Measurements from ENCODE around the gene UBR7.
"Not testable (repeated sequence)": the region's sequence is repeated elsewhere in the genome, so short reads cannot be mapped to it uniquely, and the experiment has no call there.

Gene UBR7

DNA sequence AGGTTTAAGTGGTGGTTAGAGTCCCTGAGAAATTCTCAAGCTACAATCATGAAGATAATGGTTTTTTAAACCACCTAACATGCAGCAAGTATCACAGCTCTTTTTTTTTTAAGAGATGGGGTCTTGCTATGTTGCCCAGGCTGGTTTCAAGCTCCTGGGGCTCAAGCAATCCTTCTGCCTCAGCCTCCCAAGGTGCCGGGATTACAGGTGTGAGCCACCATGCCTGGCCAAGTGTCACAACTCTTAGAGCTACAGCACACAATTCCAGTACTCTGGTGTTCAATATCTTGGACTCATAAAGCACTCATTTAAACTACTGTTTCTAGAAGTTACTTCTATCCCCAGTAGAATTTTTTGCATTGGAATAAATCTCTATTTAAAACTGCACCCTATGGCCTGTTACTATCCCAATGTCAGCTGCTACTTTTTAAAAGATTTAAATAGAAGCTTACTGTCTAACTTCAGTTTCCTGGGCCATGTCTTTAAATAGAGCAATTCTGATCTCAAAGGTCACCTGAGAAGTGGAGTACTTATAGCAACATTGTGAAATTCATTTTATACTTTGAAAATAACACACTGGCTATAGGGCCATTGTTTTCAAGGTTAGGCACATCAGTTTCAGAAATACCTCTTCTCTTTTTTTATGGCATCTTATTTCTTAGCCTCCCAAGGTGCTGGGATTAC, 11.6 kb upstream of the UBR7 start:
- no peak for DNase-seq (ENCODE audit: low read depth)

DNA sequence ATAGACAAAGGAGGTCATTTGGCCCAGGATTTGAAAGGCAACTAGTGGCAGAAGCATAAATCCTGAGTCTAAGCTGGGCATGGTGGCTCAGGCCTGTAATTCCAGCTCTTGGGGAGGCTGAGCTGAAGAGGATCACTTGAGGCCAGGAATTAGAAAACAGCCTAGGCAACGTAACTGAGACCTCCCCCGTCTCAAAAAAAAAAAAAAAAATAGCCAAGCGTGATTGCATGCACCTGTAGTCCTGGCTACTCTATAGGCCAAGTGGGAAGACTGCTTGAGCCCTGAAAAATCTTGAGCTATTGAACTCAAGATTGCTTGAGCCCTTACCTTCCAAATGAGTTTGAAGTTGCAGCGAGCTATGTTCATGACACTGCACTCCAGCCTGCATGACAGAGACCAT, 8.0 kb upstream of the UBR7 start:
- DNase-seq (ENCODE audit: low read depth) = no peak

DNA sequence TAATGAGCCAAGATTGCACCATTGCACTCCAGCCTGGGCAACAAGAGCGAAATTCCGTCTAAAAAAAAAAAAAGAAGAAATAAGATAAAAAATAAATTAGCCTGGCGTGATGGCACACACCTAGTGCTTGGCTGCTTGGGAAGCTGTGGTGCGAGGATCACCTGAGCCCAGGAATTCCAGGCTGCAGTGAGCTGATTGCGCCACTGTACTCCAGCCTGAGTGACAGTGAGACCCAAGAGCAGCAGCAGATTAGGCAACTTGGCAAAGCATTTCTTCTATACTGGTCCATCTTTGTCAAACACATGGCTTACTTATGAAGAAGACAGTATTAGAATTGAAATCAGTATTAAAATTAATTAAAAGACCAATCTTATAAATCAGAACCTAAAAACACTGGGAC, 6.5 kb upstream of the UBR7 start:
- DNase-seq (ENCODE audit: low read depth) = no peak

DNA sequence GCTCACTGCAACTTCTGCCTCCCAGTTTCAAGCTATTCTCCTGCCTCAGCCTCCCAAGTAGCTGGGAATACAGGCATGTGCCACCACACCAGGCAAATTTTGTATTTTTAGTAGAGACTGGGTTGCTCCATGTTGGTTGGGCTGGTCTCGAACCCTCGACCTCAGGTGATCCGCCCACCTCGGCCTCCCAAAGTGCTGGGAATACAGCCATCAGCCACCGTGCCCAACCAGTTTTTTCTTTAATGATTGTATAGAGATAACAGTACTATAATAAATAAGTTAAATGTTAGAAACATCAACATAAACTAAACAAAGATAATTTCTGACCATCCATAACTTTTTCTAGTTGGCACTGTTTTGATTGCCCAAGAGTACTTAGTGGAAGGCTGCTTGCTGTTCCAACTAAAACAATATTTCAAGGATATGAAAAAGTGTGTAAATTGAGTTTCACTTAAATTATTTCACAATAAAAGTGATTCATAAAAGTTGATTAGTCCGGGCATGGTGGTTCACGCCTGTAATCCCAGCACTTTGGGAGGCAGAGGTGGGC, 5.8 kb upstream of the UBR7 start:
- no peak for DNase-seq (ENCODE audit: low read depth)

DNA sequence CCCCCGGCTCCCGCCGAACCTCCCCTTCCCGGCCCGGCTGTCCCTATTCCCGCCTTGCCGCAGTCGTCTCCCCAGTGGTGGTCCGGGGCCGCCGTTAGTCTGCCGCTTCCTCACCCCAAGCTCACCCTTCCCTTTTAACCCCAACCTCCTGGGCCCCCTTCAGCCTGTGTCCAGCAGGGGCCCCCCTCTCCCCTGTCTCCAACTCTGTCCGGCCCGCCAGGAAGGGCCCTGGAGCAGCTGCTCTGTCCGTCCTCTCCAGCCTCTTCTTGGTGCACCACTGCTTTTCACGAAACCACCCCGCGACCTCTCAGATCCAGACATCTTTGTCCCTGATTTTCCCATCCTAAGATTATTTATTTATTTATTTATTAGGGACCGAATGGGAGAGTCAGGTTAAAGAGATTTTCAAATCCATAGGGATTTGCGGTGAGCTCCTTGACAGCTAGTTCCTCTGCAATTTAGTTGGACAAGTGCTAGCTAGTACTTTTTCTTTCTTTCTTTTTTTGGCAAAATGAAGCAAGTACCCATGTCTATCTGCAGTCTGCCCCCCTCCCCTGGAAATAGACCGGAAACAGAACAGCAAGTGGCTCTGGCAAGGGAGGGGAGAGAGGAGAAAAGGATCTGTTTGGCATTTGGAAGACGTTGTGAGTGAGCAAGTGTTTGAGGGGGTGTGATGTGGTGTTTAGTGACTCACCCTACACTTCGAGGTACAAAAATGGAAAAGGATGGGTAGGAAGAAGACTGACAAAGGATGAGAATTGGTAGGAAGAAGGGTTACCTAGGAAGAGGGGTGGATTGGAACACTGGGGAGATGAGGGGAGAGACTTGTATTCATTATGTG, 632 bp downstream of the UBR7 start:
- no peak for DNase-seq (ENCODE audit: low read depth)

DNA sequence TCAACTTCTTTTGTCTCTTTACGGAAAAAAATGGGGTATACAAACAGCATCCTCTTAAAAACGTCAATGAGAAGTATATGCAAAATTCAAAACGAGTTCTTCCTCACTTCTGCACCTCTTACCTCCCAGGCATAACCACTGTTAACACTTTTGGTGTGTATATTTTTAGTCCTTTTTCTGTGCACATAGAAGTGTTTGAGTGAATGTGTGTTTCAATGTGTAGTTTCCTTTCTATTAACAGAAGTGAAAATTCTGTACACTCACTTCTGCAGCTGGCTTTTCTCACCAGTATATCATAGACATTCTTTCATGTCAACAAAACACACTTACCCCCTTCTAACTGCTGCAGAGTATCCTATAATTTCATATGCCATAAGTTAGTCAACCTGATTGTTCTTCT, 5.4 kb downstream of the UBR7 start:
- no peak for DNase-seq (ENCODE audit: low read depth)

DNA sequence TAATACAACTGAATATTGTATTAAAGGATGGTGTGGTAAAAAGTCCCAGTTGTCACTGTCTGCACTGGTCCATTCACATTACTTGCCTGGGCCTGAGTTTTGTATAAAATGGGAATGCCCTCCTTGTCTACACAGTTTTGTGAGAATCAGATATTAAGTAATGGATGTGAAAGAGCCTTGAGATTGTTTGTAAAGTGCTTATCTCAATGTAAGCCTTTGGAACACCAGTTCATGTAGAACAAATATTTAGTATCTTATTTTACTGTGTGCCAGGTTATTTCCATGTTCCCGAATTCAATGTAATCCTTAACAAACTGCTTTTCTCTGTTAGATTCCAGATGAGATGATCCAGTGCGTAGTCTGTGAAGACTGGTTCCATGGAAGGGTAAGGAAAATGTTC, 7.5 kb downstream of the UBR7 start:
- no peak for DNase-seq (ENCODE audit: low read depth)

DNA sequence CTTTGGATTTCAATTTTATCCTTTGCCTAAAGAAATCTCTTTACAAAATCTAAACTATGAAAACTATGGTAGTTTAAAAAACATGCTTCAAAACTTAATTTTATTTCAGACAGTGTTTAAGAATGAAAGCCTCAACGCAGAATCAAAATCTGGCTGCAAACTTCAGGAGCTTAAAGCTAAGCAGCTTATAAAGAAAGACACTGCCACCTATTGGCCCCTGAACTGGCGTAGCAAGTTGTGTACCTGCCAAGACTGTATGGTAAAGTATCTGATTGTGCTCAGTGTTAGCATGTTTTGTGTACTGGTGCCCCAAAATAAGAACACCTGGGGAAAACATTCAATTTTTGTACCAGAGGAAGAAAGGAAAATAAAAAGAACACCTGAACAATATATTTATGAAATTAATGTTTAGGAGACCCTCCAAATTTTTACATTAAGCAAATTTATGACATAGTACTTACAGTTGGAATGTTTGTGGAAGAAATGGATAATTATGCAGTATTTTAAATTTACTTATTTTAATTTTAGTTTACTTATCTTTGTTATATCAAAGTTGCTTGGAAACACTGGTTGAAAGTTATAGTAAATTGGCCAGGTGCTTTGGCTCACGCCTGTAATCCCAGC, 12.2 kb downstream of the UBR7 start:
- DNase-seq (ENCODE audit: low read depth) = no peak

DNA sequence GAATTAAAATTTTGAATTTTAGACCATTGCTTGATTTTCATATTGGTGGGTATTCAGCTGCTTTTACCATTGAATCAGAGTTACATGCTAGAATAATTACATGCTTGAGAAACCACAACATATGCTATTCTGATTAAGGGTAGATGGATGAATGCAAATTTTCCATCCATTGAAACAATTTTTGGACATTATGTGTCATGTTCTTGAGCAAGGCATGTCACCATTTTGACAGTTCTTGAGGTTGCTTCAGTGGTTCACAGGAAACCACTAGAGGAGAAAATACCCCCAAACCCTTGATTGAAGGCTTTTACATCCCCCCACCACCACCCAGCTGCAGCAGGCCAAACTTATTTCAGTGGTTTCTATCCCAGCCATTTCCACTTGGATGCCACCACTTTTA, 13.5 kb downstream of the UBR7 start:
- DNase-seq (ENCODE audit: low read depth) = no peak

DNA sequence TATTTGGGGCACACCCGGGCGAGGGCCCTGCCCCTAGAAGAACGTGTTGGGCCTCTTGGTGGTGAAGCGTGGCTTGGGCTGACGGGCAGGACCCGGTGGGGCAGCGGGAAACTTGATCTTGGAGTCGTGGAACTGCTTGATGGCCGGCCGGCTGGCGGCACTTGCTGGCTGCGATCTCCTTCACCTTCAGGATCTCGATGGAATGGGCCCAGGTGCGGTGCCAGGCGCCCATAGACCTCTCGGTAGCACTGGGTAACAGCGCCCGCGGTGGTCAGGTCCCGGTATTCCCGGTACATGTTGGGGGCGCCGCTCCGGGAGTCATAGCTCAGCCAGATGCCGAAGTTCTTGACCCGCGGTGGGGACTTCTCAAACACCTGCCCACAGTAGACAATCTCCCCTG, 16.5 kb downstream of the UBR7 start:
- no peak for DNase-seq (ENCODE audit: low read depth)

DNA sequence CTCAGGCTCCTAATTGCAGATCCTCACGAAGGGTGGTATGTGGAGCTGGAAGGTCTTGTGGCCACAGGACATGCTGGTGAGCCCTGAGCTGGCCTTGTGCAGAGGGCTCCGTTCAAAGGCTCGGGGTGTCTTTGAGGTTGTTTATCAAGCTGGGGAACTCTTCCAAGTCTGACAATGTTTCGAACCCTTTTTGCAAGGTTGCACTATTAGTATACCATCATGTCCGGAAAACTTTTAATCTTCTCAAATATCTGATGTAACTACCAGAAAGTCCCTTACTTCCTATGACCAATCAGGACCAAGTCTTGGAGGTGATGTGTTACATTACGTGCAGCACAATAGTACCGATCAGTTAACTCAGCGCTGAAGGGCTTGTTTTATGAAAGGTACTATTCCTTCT, 21.5 kb downstream of the UBR7 start:
- DNase-seq (ENCODE audit: low read depth) = no peak

DNA sequence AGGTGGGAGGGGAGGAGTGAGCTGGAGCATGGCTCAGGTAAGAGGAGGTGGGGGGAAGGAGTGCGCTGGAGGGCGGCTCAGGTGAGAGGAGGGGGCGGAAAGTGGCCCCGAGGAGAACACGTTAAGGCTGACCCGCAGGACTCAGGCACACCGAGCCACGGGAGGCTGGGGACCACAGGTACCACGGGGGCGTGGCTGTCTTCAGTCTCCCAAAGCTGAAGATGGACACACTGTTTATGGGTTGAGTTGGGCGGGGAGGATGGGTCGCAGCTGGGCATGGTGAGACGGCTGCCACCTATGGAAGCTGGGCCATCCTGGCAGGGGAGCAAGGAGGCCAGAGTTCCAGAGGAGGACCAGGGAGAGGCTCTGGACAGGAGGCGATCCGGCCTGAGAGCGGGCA, 23.5 kb downstream of the UBR7 start:
- no peak for DNase-seq (ENCODE audit: low read depth)

DNA sequence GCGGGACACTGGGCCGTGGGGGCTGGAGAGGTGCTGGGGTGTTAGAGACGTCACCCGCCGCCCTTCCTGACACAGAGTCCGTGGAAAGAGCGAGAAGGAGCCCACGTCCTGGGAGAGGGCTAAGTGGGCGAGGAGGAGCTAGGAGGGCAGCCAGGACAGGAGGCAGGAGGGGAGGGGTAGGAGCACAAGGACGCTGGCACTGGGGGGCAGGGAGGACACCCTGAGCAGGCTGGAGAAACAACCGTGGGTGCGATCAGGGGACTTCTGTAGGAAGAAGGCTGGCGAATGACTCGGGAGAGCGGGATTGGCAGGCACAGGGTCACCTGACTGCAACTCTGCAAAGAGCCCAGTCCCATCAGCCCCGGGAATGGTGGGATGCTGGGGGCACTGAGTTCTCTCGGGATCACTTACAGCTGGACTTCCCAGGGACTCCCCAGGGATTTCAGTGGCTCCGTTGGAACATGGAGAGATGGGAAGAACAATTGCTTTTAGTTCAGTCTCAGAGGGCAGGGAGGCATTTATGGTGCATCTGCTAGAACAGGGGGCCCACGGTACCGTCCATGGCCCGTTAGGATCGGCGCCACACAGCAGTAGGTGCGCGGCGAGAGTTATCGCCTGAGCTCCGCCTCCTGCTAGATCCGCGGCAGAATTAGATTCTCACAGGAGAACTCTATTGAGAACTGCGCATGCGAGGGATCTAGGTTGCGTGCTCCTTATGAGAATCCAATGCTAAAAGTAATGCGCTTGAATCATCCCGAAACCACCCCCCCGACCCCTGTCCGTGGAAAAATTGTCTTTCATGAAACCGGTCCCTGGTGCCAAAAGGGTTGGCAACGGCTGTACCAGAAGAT, 24.3 kb downstream of the UBR7 start:
- no peak for DNase-seq (ENCODE audit: low read depth)

DNA sequence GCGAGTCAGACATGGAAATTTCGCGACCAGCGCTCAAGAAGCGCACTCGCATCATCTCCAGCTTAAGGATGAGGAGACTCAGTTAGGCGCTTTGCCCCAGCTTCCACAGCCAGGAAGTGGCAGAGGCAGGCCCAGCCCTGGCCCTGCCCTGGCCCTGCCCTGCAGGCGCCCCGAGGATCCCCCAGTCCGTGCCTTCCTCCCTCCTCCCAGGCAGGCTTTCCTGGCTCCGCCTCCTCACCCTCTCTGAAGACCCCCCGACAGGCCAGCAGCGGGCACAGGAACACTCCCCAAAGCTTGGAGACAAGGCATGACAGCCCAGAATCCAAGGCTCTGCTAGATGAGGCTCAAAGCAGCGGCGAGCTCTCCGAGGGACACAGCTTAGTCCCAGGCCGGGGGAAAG, 25.1 kb downstream of the UBR7 start:
- no peak for DNase-seq (ENCODE audit: low read depth)

DNA sequence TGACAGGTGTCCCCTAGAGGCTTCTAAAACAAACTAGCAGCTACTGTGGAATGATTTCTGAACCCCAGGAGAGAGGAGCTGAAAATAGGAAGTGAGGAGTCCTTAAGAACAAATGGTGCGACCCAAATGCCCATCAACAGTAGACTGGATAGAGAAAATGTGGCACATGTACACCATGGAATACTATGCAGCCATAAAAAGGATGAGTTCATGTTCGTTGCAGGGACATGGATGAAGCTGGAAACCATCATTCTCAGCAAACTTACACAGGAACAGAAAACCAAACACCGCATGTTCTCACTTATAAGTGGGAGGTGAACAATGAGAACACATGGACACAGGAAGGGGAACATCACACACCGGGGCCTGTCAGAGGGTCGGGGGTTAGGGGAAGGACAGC, 26.0 kb downstream of the UBR7 start:
- DNase-seq (ENCODE audit: low read depth) = not testable (repeated sequence)

DNA sequence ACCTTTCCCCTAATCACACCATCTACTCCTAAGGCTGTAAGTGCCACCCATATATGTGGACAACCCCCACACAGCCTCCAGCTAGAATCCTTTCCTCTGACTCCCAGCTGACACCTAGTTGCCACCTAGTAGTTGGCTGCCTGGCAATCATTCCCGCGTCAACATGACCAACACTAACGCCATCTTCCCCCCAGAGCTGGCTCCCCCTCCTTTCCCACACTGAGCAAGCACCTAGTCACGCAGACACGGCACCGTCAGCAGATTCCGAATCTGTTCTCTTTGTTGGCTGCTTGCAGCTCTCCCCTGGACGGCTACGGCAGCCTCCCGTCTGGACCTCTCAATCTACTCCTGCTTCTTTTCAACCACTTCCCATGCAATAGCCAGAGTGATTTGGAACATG, 27.7 kb downstream of the UBR7 start:
- DNase-seq (ENCODE audit: low read depth) = no peak

DNA sequence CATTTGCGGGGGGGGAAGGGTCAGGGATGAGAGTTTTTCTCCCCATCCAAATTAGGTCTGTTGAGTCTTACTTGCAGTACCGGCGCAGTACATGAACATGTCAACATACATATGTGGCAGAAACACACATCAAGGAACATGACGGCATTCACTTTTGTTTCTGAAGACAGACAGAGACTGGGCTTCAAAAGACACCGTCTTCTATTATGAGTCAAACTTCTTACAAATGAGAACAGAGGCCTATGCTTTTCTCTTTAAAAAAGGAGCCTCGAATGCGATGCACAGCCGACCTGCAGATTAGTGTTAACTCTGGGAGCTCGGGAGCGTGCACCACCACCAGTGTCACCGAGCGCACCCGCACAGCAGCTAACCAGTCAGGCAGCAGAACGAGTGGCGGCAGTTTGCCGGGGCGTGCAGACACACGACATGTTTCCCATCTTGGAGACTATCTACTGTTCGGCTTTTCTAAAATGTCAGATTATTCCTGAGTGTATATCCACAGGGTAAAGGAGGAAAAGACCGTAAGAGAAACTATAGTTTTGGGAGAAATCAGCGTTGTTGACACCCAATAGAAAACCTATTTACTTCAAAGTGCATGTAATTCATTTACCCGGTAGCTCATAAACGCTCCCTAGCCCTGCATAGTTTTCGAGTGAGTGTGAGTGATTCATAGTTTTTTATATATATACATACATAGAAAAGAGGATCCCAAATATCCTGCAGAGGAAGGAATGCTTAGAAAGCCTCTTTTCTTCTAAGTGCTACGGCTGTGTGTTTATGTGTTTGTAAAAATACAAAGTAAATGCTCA, 33.0 kb downstream of the UBR7 start:
- no peak for DNase-seq (ENCODE audit: low read depth)

DNA sequence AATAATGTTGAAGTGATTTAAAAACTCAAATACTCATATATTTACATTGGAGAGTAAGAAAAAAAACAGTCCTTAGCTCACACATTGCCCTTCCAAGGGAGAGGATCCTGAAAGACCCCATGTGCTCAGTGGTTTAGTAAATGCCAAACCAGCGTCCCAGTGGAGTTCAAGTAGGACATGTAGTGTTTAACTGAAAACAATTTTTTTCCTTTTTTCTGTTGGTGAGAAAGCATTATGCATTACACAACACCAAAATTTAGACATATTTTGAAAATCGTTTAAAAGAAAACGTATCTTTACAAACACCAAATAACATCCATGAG, 33.6 kb downstream of the UBR7 start:
- DNase-seq (ENCODE audit: low read depth) = no peak

DNA sequence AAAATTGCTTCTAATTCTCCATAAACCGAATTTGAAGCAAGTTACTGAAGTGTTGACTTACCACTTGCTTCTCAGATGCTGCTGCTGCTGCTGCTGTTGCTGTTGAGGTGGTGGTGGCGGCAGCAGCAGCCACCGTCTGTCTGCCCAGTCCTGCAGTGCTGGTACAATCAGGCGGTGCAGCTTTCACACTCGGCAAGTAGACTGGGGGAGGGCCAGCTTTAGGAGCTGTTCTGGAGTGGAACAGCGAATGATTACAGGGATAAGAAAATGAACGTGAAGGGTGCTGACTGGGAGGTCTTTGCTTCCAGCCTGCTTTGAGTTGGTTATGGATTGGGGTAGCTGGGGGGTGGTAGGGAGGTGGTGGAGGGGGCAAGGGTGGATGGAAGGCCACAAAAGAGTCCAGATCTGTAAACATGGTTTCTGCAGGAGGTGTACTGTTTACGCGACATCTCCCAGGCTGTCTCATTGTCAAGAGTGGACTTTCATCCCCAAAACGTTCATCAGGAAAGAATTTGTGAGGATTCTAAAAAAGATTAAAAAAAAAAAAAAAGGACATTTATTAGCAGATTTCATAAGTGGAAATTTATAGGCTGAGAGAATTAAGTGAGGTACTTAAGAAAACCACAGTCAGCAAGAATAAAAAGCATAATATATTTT, 38.8 kb downstream of the UBR7 start:
- no peak for DNase-seq (ENCODE audit: low read depth)

DNA sequence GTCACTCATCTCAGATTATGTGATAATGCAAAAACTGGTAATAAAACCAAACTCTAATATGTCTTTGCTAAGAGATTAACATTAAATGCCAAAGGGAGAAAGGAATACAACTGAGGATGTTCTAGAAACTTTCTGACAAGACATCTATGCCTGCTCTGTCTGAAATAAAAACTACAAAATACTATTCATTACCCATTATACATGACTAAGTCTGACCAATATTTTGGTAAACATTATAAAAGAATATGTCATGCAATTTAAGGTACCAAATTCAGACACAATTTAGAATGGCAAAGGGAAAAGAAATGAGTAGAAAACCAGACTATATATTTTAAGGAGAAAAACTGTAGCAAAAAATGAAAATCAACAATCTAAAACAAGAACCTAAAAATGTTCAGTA, 39.5 kb downstream of the UBR7 start:
- no peak for DNase-seq (ENCODE audit: low read depth)
